GM12874 (cell line): Measurements from ENCODE around the gene EBF4.

Experiments
- CTCF ChIP-seq: IDR thresholded peaks from 2 replicates; pipeline ENCODE4 v1.5.1; 2011; ENCODE audit warnings: low read depth, mild to moderate bottlenecking, control low read depth, low read length, moderate library complexity; ENCODE audit not compliant: insufficient read depth

EBF4 gene

GRCh38 chr20:2747676-2748235 lies 55.2 kb downstream of the EBF4 start:
- no peak for TF ChIP-seq CTCF

GRCh38 chr20:2748551-2749342 lies 56.2 kb downstream of the EBF4 start:
- TF ChIP-seq CTCF, result no peak

- no peak for TF ChIP-seq CTCF
Observed at GRCh38 chr20:2749343-2749950, 56.9 kb downstream of the EBF4 start.

- TF ChIP-seq CTCF, result no peak
Observed at GRCh38 chr20:2749951-2750490, 57.4 kb downstream of the EBF4 start.

GRCh38 chr20:2750491-2751251 lies 58.1 kb downstream of the EBF4 start:
- TF ChIP-seq CTCF, result no peak

GRCh38 chr20:2751347-2751877 lies 58.8 kb downstream of the EBF4 start:
- TF ChIP-seq CTCF, result no peak
